NB4 (cell line): Measurements from ENCODE around the gene SNAI3.

Source experiments
- POLR2A ChIP-seq: IDR thresholded peaks from 2 replicates; pipeline ENCODE4 v1.6.1; 2011; ENCODE audit warnings: mild to moderate bottlenecking; ENCODE audit not compliant: insufficient read length; ENCODE audit errors: extremely low read depth
- TF ChIP-seq, protein P1 (sequence below): IDR thresholded peaks from one replicate; pipeline ENCODE4 v1.5.1; 2012; ENCODE audit warnings: low read depth, low read length

GRCh38 chr16:88710556-88710955 is 24.2 kb upstream of the SNAI3 start:
- no peak for TF ChIP-seq POLR2A
- TF ChIP-seq, protein P1, sequence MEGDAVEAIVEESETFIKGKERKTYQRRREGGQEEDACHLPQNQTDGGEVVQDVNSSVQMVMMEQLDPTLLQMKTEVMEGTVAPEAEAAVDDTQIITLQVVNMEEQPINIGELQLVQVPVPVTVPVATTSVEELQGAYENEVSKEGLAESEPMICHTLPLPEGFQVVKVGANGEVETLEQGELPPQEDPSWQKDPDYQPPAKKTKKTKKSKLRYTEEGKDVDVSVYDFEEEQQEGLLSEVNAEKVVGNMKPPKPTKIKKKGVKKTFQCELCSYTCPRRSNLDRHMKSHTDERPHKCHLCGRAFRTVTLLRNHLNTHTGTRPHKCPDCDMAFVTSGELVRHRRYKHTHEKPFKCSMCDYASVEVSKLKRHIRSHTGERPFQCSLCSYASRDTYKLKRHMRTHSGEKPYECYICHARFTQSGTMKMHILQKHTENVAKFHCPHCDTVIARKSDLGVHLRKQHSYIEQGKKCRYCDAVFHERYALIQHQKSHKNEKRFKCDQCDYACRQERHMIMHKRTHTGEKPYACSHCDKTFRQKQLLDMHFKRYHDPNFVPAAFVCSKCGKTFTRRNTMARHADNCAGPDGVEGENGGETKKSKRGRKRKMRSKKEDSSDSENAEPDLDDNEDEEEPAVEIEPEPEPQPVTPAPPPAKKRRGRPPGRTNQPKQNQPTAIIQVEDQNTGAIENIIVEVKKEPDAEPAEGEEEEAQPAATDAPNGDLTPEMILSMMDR = no peak
